SU-DHL-6 (cell line): Measurements from ENCODE around the gene CBLB.

ENCODE experiments used
- CTCF ChIP-seq: fragments of 200-600 bp; sonication (generic); IDR thresholded peaks from one replicate; pipeline ENCODE4 v1.5.1; 2017; ENCODE audit warnings: antibody characterized with exemption, mild to moderate bottlenecking, low read length, moderate library complexity; ENCODE audit not compliant: insufficient read depth, poor library complexity, severe bottlenecking
- EZH2phosphoT487 ChIP-seq: fragments of 200-600 bp; sonication (generic), shearing (Covaris generic); conservative IDR thresholded peaks from 2 replicates; pipeline ENCODE4 v1.6.1; 2018; ENCODE audit warnings: mild to moderate bottlenecking, antibody characterized with exemption, low read length, moderate library complexity, mixed read lengths

- TF ChIP-seq CTCF = no peak
- TF ChIP-seq EZH2phosphoT487 = no peak
Measured at GRCh38 chr3:105649480-105649879, 219.3 kb downstream of the CBLB start.
